GM18502 (cell line): ENCODE data around the gene TIGAR.

Experiments used
- ATAC-seq: cut with Tn5 transposase; IDR thresholded peaks from one replicate; pipeline ENCODE4 v1.9.1; 2021; ENCODE audit warnings: mild to moderate bottlenecking; ENCODE audit not compliant: unreplicated experiment, poor library complexity

The TIGAR gene

GRCh38 chr12:4282103-4282891, 38.7 kb upstream of the TIGAR start:
- ATAC-seq: no peak

- no peak for ATAC-seq
Measured at GRCh38 chr12:4282892-4283511, 38.0 kb upstream of the TIGAR start.

- ATAC-seq: no peak
Measured at GRCh38 chr12:4283512-4284255, 37.3 kb upstream of the TIGAR start.

GRCh38 chr12:4284306-4284705, 36.7 kb upstream of the TIGAR start:
- no peak for ATAC-seq

- ATAC-seq: no peak
Measured at GRCh38 chr12:4285070-4285469, 35.9 kb upstream of the TIGAR start.

- ATAC-seq: no peak
Measured at GRCh38 chr12:4286228-4286627, 34.8 kb upstream of the TIGAR start.

GRCh38 chr12:4286771-4287317, 34.2 kb upstream of the TIGAR start:
- ATAC-seq: no peak

GRCh38 chr12:4287325-4288211, 33.4 kb upstream of the TIGAR start:
- ATAC-seq: no peak

- ATAC-seq: no peak
Measured at GRCh38 chr12:4288296-4289131, 32.5 kb upstream of the TIGAR start.

- no peak for ATAC-seq
Measured at GRCh38 chr12:4289231-4289878, 31.7 kb upstream of the TIGAR start.

GRCh38 chr12:4289998-4290790, 30.8 kb upstream of the TIGAR start:
- ATAC-seq: no peak

GRCh38 chr12:4292341-4293073, 28.5 kb upstream of the TIGAR start:
- no peak for ATAC-seq

- no peak for ATAC-seq
Measured at GRCh38 chr12:4293299-4293965, 27.6 kb upstream of the TIGAR start.

GRCh38 chr12:4293966-4294505, 27.0 kb upstream of the TIGAR start:
- ATAC-seq: no peak

- ATAC-seq: no peak
Measured at GRCh38 chr12:4296751-4297150, 24.3 kb upstream of the TIGAR start.

- no peak for ATAC-seq
Measured at GRCh38 chr12:4297617-4298016, 23.4 kb upstream of the TIGAR start.
